Nephron (organoid): ENCODE results near the gene RPL39.
"Not testable (repeated sequence)": the region's sequence is repeated elsewhere in the genome, so short reads cannot be mapped to it uniquely, and the experiment has no call there.

ENCODE experiments used
- H3K27ac Mint-ChIP-seq, 3 experiments: 2 replicates each; pipeline ENCODE4 v1.8.0; 2020; ENCODE audit warnings: mixed read lengths in 3 of 3, mild to moderate bottlenecking in 2 of 3, moderate library complexity in 1 of 3
- H3K27me3 Mint-ChIP-seq: 2 replicates; pipeline ENCODE4 v1.8.0; 2021; ENCODE audit warnings: low read depth, mild to moderate bottlenecking, moderate library complexity, mixed read lengths
- H3K36me3 Mint-ChIP-seq: 2 replicates; pipeline ENCODE4 v1.8.0; 2020; ENCODE audit warnings: low read depth, mixed read lengths
- H3K4me1 Mint-ChIP-seq: 2 replicates; pipeline ENCODE4 v1.8.0; 2020; ENCODE audit warnings: mixed read lengths
- H3K4me3 Mint-ChIP-seq, 3 experiments: 2 replicates each; pipeline ENCODE4 v1.8.0; 2020; ENCODE audit warnings: mild to moderate bottlenecking in 3 of 3, mixed read lengths in 3 of 3, moderate library complexity in 2 of 3
- H3K9me3 Mint-ChIP-seq: 2 replicates; pipeline ENCODE4 v1.8.0; 2020; ENCODE audit warnings: mixed read lengths
- CTCF ChIP-seq, 3 experiments: fragments of 200-600 bp; sonication (generic); IDR thresholded peaks; one replicate each; pipeline ENCODE4 v1.5.0; 2021; ENCODE audit warnings: antibody characterized with exemption in 3 of 3; ENCODE audit not compliant: unreplicated experiment in 3 of 3

The RPL39 gene

DNA sequence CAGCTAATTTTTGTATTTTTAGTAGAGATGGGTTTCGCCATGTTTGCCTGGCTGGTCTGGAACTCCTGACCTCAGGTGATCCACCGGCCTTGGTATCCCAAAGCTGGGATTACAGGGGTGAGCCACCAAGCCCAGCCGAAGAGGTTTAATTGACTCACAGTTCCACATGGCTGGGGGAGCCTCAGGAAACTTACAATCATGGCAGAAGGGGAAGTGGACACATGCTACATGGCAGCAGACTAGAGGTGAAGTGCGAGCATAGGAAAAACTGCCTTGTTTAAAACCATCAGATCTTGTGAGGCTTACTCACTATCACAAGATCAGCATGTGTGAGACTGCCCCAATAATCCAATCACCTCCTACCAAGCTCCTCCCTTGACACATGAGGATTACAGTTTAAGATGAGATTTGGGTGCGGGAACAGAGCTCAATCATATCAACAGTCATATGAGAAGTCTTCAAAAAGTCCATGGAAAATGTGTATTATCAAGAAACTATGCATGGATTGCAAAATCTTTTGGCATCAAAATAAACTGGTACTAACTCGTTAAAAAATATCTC, 25.8 kb upstream of the RPL39 start:
- H3K27ac Mint-ChIP-seq: no peak overlapping the region
- TF ChIP-seq CTCF (IDR thresholded peaks at IDR 0.05; ENCODE audit: unreplicated experiment in 3 of 3): no peak
- no peaks in the 10 kb centered on the region for H3K36me3 Mint-ChIP-seq
- peaks cover 11% of the 10 kb centered on the region for H3K9me3 Mint-ChIP-seq
- no peaks in the 10 kb centered on the region for H3K27me3 Mint-ChIP-seq
- no peaks in the 10 kb centered on the region for H3K4me1 Mint-ChIP-seq
- no peak overlapping the region for H3K4me3 Mint-ChIP-seq

- Mint-ChIP-seq H3K27ac (no peak overlapping the region), H3K36me3 (no peaks in the 10 kb centered on the region), H3K9me3 (peaks cover 11% of the 10 kb centered on the region), H3K27me3 (no peaks in the 10 kb centered on the region), H3K4me1 (no peaks in the 10 kb centered on the region), H3K4me3 (no peak overlapping the region)
- TF ChIP-seq CTCF (IDR thresholded peaks at IDR 0.05; ENCODE audit: unreplicated experiment in 3 of 3): no peak
Observed at GRCh38 chrX:119816300-119816699, 24.9 kb upstream of the RPL39 start.

DNA sequence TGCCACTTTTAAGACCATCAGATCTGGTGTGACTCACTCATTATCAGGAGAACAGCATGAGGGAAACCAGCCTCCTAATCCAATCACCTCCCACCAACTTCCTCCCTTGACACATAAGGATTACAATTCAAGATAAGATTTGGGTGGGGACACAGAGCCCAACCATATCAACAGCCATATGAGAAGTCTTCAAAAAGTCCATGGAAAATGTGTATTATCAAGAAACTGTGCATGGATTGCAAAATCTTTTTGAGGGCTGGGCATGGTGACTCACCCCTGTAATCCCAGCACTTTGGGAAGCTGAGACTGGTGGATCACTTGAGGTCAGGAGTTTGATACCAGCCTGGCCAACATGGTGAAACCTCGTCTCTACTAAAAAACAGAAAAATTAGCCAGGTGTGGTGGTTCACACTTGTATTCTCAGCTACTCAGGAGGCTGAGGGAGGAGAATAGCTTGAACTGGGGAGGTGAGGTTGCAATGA, 17.8 kb upstream of the RPL39 start:
- no peaks in the 10 kb centered on the region for H3K27me3 Mint-ChIP-seq
- H3K36me3 Mint-ChIP-seq: no peaks in the 10 kb centered on the region
- no peak for TF ChIP-seq CTCF (IDR thresholded peaks at IDR 0.05; ENCODE audit: unreplicated experiment in 3 of 3)
- H3K4me3 Mint-ChIP-seq: no peak overlapping the region
- H3K27ac Mint-ChIP-seq: no peak overlapping the region
- no peaks in the 10 kb centered on the region for H3K4me1 Mint-ChIP-seq
- H3K9me3 Mint-ChIP-seq: peaks cover 24% of the 10 kb centered on the region

GRCh38 chrX:119808461-119808860, 17.0 kb upstream of the RPL39 start:
- H3K4me3 Mint-ChIP-seq, H3K27me3 Mint-ChIP-seq, H3K4me1 Mint-ChIP-seq, H3K36me3 Mint-ChIP-seq, H3K27ac Mint-ChIP-seq: not testable (repeated sequence)
- peaks cover 24% of the 10 kb centered on the region for H3K9me3 Mint-ChIP-seq

- no peaks in the 10 kb centered on the region for H3K36me3 Mint-ChIP-seq
- no peak overlapping the region for H3K4me3 Mint-ChIP-seq
- no peaks in the 10 kb centered on the region for H3K4me1 Mint-ChIP-seq
- H3K27ac Mint-ChIP-seq: no peak overlapping the region
- peaks cover 22% of the 10 kb centered on the region for H3K9me3 Mint-ChIP-seq
- TF ChIP-seq CTCF (IDR thresholded peaks at IDR 0.05; ENCODE audit: unreplicated experiment in 3 of 3): no peak
- H3K27me3 Mint-ChIP-seq: no peaks in the 10 kb centered on the region
Observed at GRCh38 chrX:119802546-119802945, 11.1 kb upstream of the RPL39 start.

GRCh38 chrX:119801253-119802221, 10.1 kb upstream of the RPL39 start:
- Mint-ChIP-seq H3K27ac (no peak overlapping the region), H3K36me3 (no peaks in the 10 kb centered on the region), H3K27me3 (no peaks in the 10 kb centered on the region), H3K4me3 (no peak overlapping the region), H3K4me1 (no peaks in the 10 kb centered on the region), H3K9me3 (peaks cover 17% of the 10 kb centered on the region)
- no peak for TF ChIP-seq CTCF (IDR thresholded peaks at IDR 0.05; ENCODE audit: unreplicated experiment in 3 of 3)
